Endothelial cell of umbilical vein (primary cell): Measurements from ENCODE around the gene HSPA5. TPM values are rescaled to one million over a fixed set of nuclear protein-coding genes. Genes with fewer than 3 reads are reported as not detected.
A peak's percentile ranks its signal among the peaks of the same experiment; 100 is the strongest.
"Not testable (repeated sequence)": the region's sequence is repeated elsewhere in the genome, so short reads cannot be mapped to it uniquely, and the experiment has no call there.

Experiments used
- BruUV-seq: library from RNA; stranded (reverse); fragments of 400-500 nt; replicated peaks from 2 replicates; lab custom pipeline; 2021; lab: Mats Ljungman, UMichigan
- CTCF ChIA-PET: fragments of 300-600, 350-600 bp; sonication (Branson Sonifier 250); formaldehyde crosslinking; loops from one replicate; lab custom pipeline; 2021; ENCODE audit warnings: antibody characterized with exemption, inconsistent platforms; lab: Charles Lee
- POLR2A ChIA-PET: fragments of 300-600, 350-600 bp; sonication (Branson Sonifier 250); formaldehyde crosslinking; loops from one replicate; lab custom pipeline; 2021; ENCODE audit warnings: antibody characterized with exemption, inconsistent platforms; lab: Charles Lee
- DNase-seq: peaks from one replicate; pipeline ENCODE4 v3.0.0-alpha.2; 2011; ENCODE audit warnings: low read depth, low spot score
- FAIRE-seq: peaks from 2 replicates; lab custom pipeline; 2011; peaks lifted over from hg19 to GRCh38; lab: Jason Lieb, UNC
- H2AFZ ChIP-seq: 2 replicates; pipeline ENCODE4 v1.6.0; 2012; ENCODE audit warnings: low read depth, low read length, control low read depth, inconsistent platforms
- H3K27ac ChIP-seq: 2 replicates; pipeline ENCODE4 v1.5.1; 2011; ENCODE audit warnings: low read depth, mild to moderate bottlenecking, control low read depth, low read length, moderate library complexity; ENCODE audit not compliant: insufficient read depth
- H3K27me3 ChIP-seq, 2 experiments: 2 replicates each; pipeline versions ENCODE4 v1.6.0 to v1.6.1; 2011; ENCODE audit warnings: low read length in 2 of 2, mixed read lengths in 1 of 2; ENCODE audit not compliant: control insufficient read depth in 2 of 2, insufficient read depth in 2 of 2
- H3K36me3 ChIP-seq, 2 experiments: 2 replicates in 1 of 2; 3 replicates in 1 of 2; pipeline ENCODE4 v1.5.1; 2011; ENCODE audit warnings: low read length in 2 of 2, mild to moderate bottlenecking in 1 of 2, moderate library complexity in 1 of 2; ENCODE audit not compliant: control insufficient read depth in 2 of 2, insufficient read depth in 2 of 2; ENCODE audit errors: extremely low read depth in 1 of 2
- H3K4me1 ChIP-seq: 3 replicates; pipeline ENCODE4 v1.5.1; 2011; ENCODE audit warnings: mild to moderate bottlenecking, low read length; ENCODE audit not compliant: control insufficient read depth, insufficient read depth; ENCODE audit errors: extremely low read depth
- H3K4me2 ChIP-seq: 2 replicates; pipeline ENCODE4 v1.6.1; 2011; ENCODE audit warnings: low read length, control low read depth, mixed read lengths; ENCODE audit not compliant: insufficient read depth
- H3K4me3 ChIP-seq, 3 experiments: fragments of 200-600 bp in 1 of 3; sonication (generic), shearing (Covaris generic) in 1 of 3; replicated peaks in 1 of 3; 2 replicates each; pipeline ENCODE4 v1.5.1; 2011 to 2016; ENCODE audit warnings: control low read depth in 3 of 3, low read length in 3 of 3, mild to moderate bottlenecking in 2 of 3, inconsistent platforms in 1 of 3, low read depth in 1 of 3, moderate library complexity in 1 of 3; ENCODE audit not compliant: insufficient read depth in 1 of 3
- H3K79me2 ChIP-seq: 2 replicates; pipeline ENCODE4 v1.6.0; 2012; ENCODE audit warnings: low read length, inconsistent platforms; ENCODE audit not compliant: control insufficient read depth, insufficient read depth
- H3K9ac ChIP-seq: replicated peaks from 2 replicates; pipeline ENCODE3; 2011; ENCODE audit warnings: low read length, control low read depth; ENCODE audit not compliant: insufficient read depth; ENCODE audit errors: extremely low read depth
- H3K9me1 ChIP-seq: replicated peaks from 3 replicates; pipeline ENCODE4 v1.6.0; 2011; ENCODE audit warnings: mild to moderate bottlenecking, low read length; ENCODE audit not compliant: control insufficient read depth, insufficient read depth; ENCODE audit errors: extremely low read depth
- H3K9me3 ChIP-seq: replicated peaks from 2 replicates; pipeline ENCODE4 v1.5.1; 2012; ENCODE audit warnings: low read length, inconsistent platforms; ENCODE audit not compliant: control insufficient read depth, insufficient read depth
- H4K20me1 ChIP-seq: replicated peaks from 2 replicates; pipeline ENCODE3; 2011; ENCODE audit warnings: mild to moderate bottlenecking, low read length; ENCODE audit not compliant: control insufficient read depth, insufficient read depth; ENCODE audit errors: extremely low read depth
- EZH2 ChIP-seq: IDR thresholded peaks from 2 replicates; pipeline ENCODE4 v1.6.1; 2012; ENCODE audit warnings: borderline replicate concordance, low read depth, mild to moderate bottlenecking, moderate library complexity, low read length, inconsistent platforms; ENCODE audit not compliant: severe bottlenecking
- FOS ChIP-seq: IDR thresholded peaks from 2 replicates; pipeline ENCODE4 v1.6.1; 2011; ENCODE audit warnings: mild to moderate bottlenecking, low read length, moderate library complexity, borderline replicate concordance; ENCODE audit not compliant: insufficient read depth
- GATA2 ChIP-seq: IDR thresholded peaks from 2 replicates; pipeline ENCODE4 v1.7.0; 2011; ENCODE audit warnings: low read depth, mild to moderate bottlenecking, moderate library complexity, mixed read lengths, low read length; ENCODE audit not compliant: insufficient read length, insufficient read depth
- JUN ChIP-seq: IDR thresholded peaks from 2 replicates; pipeline ENCODE4 v1.6.1; 2011; ENCODE audit warnings: borderline replicate concordance, low read depth; ENCODE audit not compliant: insufficient read length, insufficient read depth
- MYC ChIP-seq: IDR thresholded peaks from one replicate; pipeline ENCODE4 v1.6.1; 2011; ENCODE audit warnings: mild to moderate bottlenecking, low read depth, low read length
- POLR2A ChIP-seq: IDR thresholded peaks from 2 replicates; pipeline ENCODE4 v1.6.1; 2012; ENCODE audit warnings: low read depth, mild to moderate bottlenecking, control low read depth, low read length
- POLR2AphosphoS5 ChIP-seq: IDR thresholded peaks from 2 replicates; pipeline ENCODE4 v1.6.1; 2012; ENCODE audit warnings: low read depth, mild to moderate bottlenecking, control low read depth, low read length, moderate library complexity; ENCODE audit not compliant: insufficient read depth
- dilution Hi-C: fragments of 300-500 bp; cut with MboI; formaldehyde crosslinking; loops from one replicate; pipeline ENCODE4 v1.15.0; 2019; ENCODE audit warnings: low sequenced_read_pairs; ENCODE audit not compliant: extremely low pct_ligation_motif_present
- intact Hi-C: fragments of 100-400 bp; cut with micrococcal nuclease; formaldehyde crosslinking; loops from one replicate; pipeline ENCODE4 v1.10.0; 2022
- polyA plus RNA-seq, 4 experiments: library from polyadenylated mRNA; depleted of rRNA in 3 of 4; stranded (reverse) in 3 of 4; unstranded in 1 of 4; fragments of >200 nt; gene quantifications; 2 replicates each; pipeline versions ENCODE4 v1.2.1 to v1.2.3, GENCODE V29; 2011 to 2012; ENCODE audit warnings: missing spikeins in 1 of 4
- total RNA-seq: library from RNA; stranded (reverse); gene quantifications from 2 replicates; pipeline ENCODE4 v1.2.3, GENCODE V29; 2021

The HSPA5 gene
- total and polyA plus RNA-seq, 2 donors (not counting 3 experiments of a cell fraction or from before 2014, with no cell fraction given) = 247 to 538 TPM

GRCh38 chr9:125269014-125269397, 27.9 kb upstream of the HSPA5 start:
- CTCF ChIA-PET = interaction anchor here (1.2 to 1.4 kb wide), 3 partner anchors 13 to 92 kb away, joined by 3 to 4 read pairs (median 4); no protein-coding TSS in a partner anchor
- no peak overlapping the region for H3K4me3 ChIP-seq
- H3K9me1 ChIP-seq = no peaks in the 10 kb centered on the region
- intact Hi-C loops (no loop called here), dilution Hi-C loops (no loop called here)
- no peaks in the 10 kb centered on the region for H4K20me1 ChIP-seq
- TF ChIP-seq GATA2 = no peak
- no peak for TF ChIP-seq JUN
- TF ChIP-seq POLR2AphosphoS5 = no peak
- H3K36me3 ChIP-seq = peaks cover 0 to 2% of the 10 kb centered on the region in 2 experiments
- H3K79me2 ChIP-seq = peaks cover 61% of the 10 kb centered on the region
- H3K27me3 ChIP-seq = no peaks in the 10 kb centered on the region
- H3K4me2 ChIP-seq = no peak overlapping the region
- FAIRE-seq = no peak
- no peak for DNase-seq
- H3K9me3 ChIP-seq = no peaks in the 10 kb centered on the region
- H3K4me1 ChIP-seq = peaks cover 4% of the 10 kb centered on the region
- H3K9ac ChIP-seq = no peak overlapping the region
- POLR2A ChIA-PET = interaction anchor here (0.6 kb wide), 1 partner anchor 56 kb away, joined by 4 read pairs; no protein-coding TSS in a partner anchor
- H2AFZ ChIP-seq = no peak overlapping the region
- H3K27ac ChIP-seq = no peak overlapping the region
- BruUV-seq = no TSS peak

- H3K4me3 ChIP-seq = no peak overlapping the region
- no TSS peak for BruUV-seq
- peaks cover 0 to 2% of the 10 kb centered on the region in 2 experiments for H3K36me3 ChIP-seq
- ChIA-PET CTCF (interaction anchor here (1.4 kb wide), 2 partner anchors 75 to 93 kb away, joined by 3 to 4 read pairs; no protein-coding TSS in a partner anchor), POLR2A (interaction anchor here (0.6 kb wide), 2 partner anchors 14 to 1117 kb away, joined by 5 to 6 read pairs; no protein-coding TSS in a partner anchor)
- peaks cover 62% of the 10 kb centered on the region for H3K79me2 ChIP-seq
- H3K9me1 ChIP-seq = no peaks in the 10 kb centered on the region
- TF ChIP-seq POLR2A (no peak), EZH2 (no peak), FOS (no peak), GATA2 (no peak), MYC (no peak)
- H3K9ac ChIP-seq = no peak overlapping the region
- no peaks in the 10 kb centered on the region for H3K27me3 ChIP-seq
- no peaks in the 10 kb centered on the region for H4K20me1 ChIP-seq
- no peak for DNase-seq
- H3K4me2 ChIP-seq = no peak overlapping the region
- H3K9me3 ChIP-seq = no peaks in the 10 kb centered on the region
- H3K27ac ChIP-seq = no peak overlapping the region
- no peak for FAIRE-seq
- H3K4me1 ChIP-seq = peaks cover 9% of the 10 kb centered on the region
- intact Hi-C loops (no loop called here), dilution Hi-C loops (no loop called here)
- H2AFZ ChIP-seq = no peak overlapping the region
These were observed 27.4 kb upstream of the HSPA5 start for GRCh38 chr9:125268394-125269013.

DNA sequence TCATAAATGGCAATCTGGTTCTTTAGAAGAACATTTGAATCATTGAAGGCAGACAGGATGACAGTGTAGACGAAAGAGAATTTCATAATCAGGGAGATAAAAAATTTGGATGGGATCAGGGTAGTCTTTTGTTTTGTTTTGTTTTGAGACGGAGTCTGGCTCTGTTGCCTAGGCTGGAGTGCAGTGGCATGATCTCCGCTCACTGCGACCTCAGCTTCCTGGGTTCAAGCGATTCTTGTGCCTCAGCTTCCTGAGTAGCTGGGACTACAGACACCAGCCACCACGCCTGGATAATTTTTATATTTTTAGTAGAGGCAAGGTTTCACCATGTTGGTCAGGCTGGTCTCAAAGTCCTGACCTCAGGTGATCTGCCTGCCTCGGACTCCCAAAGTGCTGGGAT, 22.9 kb upstream of the HSPA5 start:
- H3K27ac ChIP-seq = peak overlapping the region; percentile 42
- H3K9ac ChIP-seq, CTCF ChIA-PET, POLR2A ChIA-PET, H3K36me3 ChIP-seq, intact Hi-C loops, BruUV-seq, DNase-seq, H3K27me3 ChIP-seq, H3K9me3 ChIP-seq, H4K20me1 ChIP-seq, H3K9me1 ChIP-seq, dilution Hi-C loops, H3K4me3 ChIP-seq, H2AFZ ChIP-seq: not testable (repeated sequence)
- peaks cover 58% of the 10 kb centered on the region for H3K79me2 ChIP-seq
- FAIRE-seq = peak; percentile 62
- peaks cover 21% of the 10 kb centered on the region for H3K4me1 ChIP-seq
- H3K4me2 ChIP-seq = peak overlapping the region; percentile 30
